Activated T-cell treated with anti-CD3 and anti-CD28 coated beads for 24 hours (primary cell): Measurements from ENCODE around the gene MORN1.

ENCODE experiments used
- DNase-seq: peaks from one replicate; pipeline ENCODE4 v3.0.0-alpha.2; 2020; ENCODE audit warnings: low read depth

Gene MORN1

GRCh38 chr1:2373551-2374251, 17.7 kb downstream of the MORN1 start:
- no peak for DNase-seq

- DNase-seq: no peak
Measured at GRCh38 chr1:2372551-2373490, 18.5 kb downstream of the MORN1 start.

- DNase-seq: no peak
Measured at GRCh38 chr1:2368053-2368744, 23.2 kb downstream of the MORN1 start.

- DNase-seq: no peak
Measured at GRCh38 chr1:2363847-2364513, 27.4 kb downstream of the MORN1 start.

- no peak for DNase-seq
Measured at GRCh38 chr1:2360588-2361364, 30.6 kb downstream of the MORN1 start.

GRCh38 chr1:2358651-2359640, 32.4 kb downstream of the MORN1 start:
- DNase-seq: no peak

GRCh38 chr1:2358072-2358471, 33.3 kb downstream of the MORN1 start:
- DNase-seq: no peak

- no peak for DNase-seq
Measured at GRCh38 chr1:2356911-2357845, 34.2 kb downstream of the MORN1 start.

GRCh38 chr1:2356401-2356800, 35.0 kb downstream of the MORN1 start:
- no peak for DNase-seq

- no peak for DNase-seq
Measured at GRCh38 chr1:2355373-2356261, 35.7 kb downstream of the MORN1 start.

- DNase-seq: no peak
Measured at GRCh38 chr1:2354511-2355372, 36.6 kb downstream of the MORN1 start.

GRCh38 chr1:2353551-2354438, 37.6 kb downstream of the MORN1 start:
- no peak for DNase-seq

GRCh38 chr1:2352897-2353550, 38.3 kb downstream of the MORN1 start:
- DNase-seq: no peak

GRCh38 chr1:2352341-2352896, 38.9 kb downstream of the MORN1 start:
- no peak for DNase-seq

GRCh38 chr1:2351723-2352122, 39.6 kb downstream of the MORN1 start:
- DNase-seq: no peak
